Activated CD4-positive, alpha-beta memory T cell treated with anti-CD3 and anti-CD28 coated beads for 36 hours (primary cell): ENCODE measurements around the gene NFIA. TPM values are rescaled to one million over a fixed set of nuclear protein-coding genes. Genes with fewer than 3 reads are reported as not detected.
"Not testable (repeated sequence)": the region's sequence is repeated elsewhere in the genome, so short reads cannot be mapped to it uniquely, and the experiment has no call there.

Experiments used
- CTCF ChIA-PET: fragments of 350-600 bp; sonication (Branson Sonifier 250); formaldehyde crosslinking; loops from one replicate; lab custom pipeline; 2021; ENCODE audit warnings: antibody characterized with exemption, inconsistent platforms; lab: Charles Lee
- POLR2A ChIA-PET: fragments of 350-600 bp; sonication (Branson Sonifier 250); formaldehyde crosslinking; loops from one replicate; lab custom pipeline; 2021; ENCODE audit warnings: antibody characterized with exemption; lab: Charles Lee
- DNase-seq: peaks from one replicate; pipeline ENCODE4 v3.0.0-alpha.2; 2020
- H3K27ac Mint-ChIP-seq: one replicate; pipeline ENCODE4 v1.8.0; 2021; ENCODE audit warnings: mixed read lengths
- H3K27me3 Mint-ChIP-seq: one replicate; pipeline ENCODE4 v1.8.0; 2021; ENCODE audit warnings: mixed read lengths
- H3K36me3 Mint-ChIP-seq: one replicate; pipeline ENCODE4 v1.8.0; 2021; ENCODE audit warnings: mixed read lengths
- H3K4me1 Mint-ChIP-seq: one replicate; pipeline ENCODE4 v1.8.0; 2021; ENCODE audit warnings: low read depth, mixed read lengths
- H3K4me3 Mint-ChIP-seq: one replicate; pipeline ENCODE4 v1.8.0; 2021; ENCODE audit warnings: mild to moderate bottlenecking, mixed read lengths
- H3K9me3 Mint-ChIP-seq: one replicate; pipeline ENCODE4 v1.8.0; 2021; ENCODE audit warnings: mixed read lengths
- intact Hi-C: fragments of 100-400 bp; cut with micrococcal nuclease; formaldehyde crosslinking; loops from one replicate; pipeline ENCODE4 v1.15.1; 2023
- total RNA-seq, 2 experiments: library from RNA; stranded (reverse); gene quantifications; one replicate each; pipeline ENCODE4 v1.2.3, GENCODE V29; 2021

NFIA gene
- total RNA-seq, 2 experiments from 2014 or later: 5.3 to 7.1 TPM

GRCh38 chr1:61124696-61125095 lies 42.3 kb downstream of the NFIA start:
- Mint-ChIP-seq H3K27me3 (no peaks in the 10 kb centered on the region), H3K4me3 (no peak overlapping the region), H3K36me3 (no peaks in the 10 kb centered on the region), H3K27ac (no peak overlapping the region), H3K4me1 (peaks cover 3% of the 10 kb centered on the region), H3K9me3 (no peaks in the 10 kb centered on the region)
- no peak for DNase-seq
- intact Hi-C loops: no loop called here
- ChIA-PET POLR2A (no interaction called here), CTCF (interaction anchor here (0.8 to 1.5 kb wide), 3 partner anchors 75 to 81 kb away, joined by 3 to 6 read pairs (median 5); no protein-coding TSS in a partner anchor)

- no peaks in the 10 kb centered on the region for H3K27me3 Mint-ChIP-seq
- peaks cover 3% of the 10 kb centered on the region for H3K4me1 Mint-ChIP-seq
- no peak overlapping the region for H3K27ac Mint-ChIP-seq
- intact Hi-C loops: no loop called here
- H3K4me3 Mint-ChIP-seq: no peak overlapping the region
- H3K9me3 Mint-ChIP-seq: no peaks in the 10 kb centered on the region
- ChIA-PET POLR2A (no interaction called here), CTCF (interaction anchor here (0.9 kb wide), 1 partner anchor 75 kb away, joined by 3 read pairs; no protein-coding TSS in a partner anchor)
- no peaks in the 10 kb centered on the region for H3K36me3 Mint-ChIP-seq
- no peak for DNase-seq
These were observed 42.9 kb downstream of the NFIA start for GRCh38 chr1:61125263-61125662.

GRCh38 chr1:61125895-61126294 lies 43.5 kb downstream of the NFIA start:
- no peaks in the 10 kb centered on the region for H3K27me3 Mint-ChIP-seq
- CTCF ChIA-PET: no interaction called here
- H3K4me1 Mint-ChIP-seq: peaks cover 3% of the 10 kb centered on the region
- intact Hi-C loops: no loop called here
- H3K27ac Mint-ChIP-seq: no peak overlapping the region
- no peaks in the 10 kb centered on the region for H3K9me3 Mint-ChIP-seq
- no peak for DNase-seq
- H3K4me3 Mint-ChIP-seq: no peak overlapping the region
- no peaks in the 10 kb centered on the region for H3K36me3 Mint-ChIP-seq
- POLR2A ChIA-PET: no interaction called here

- intact Hi-C loops, H3K36me3 Mint-ChIP-seq, H3K27ac Mint-ChIP-seq, DNase-seq, H3K4me1 Mint-ChIP-seq, H3K27me3 Mint-ChIP-seq, H3K9me3 Mint-ChIP-seq, H3K4me3 Mint-ChIP-seq: not testable (repeated sequence)
- POLR2A ChIA-PET: interaction anchor here (0.6 to 1.2 kb wide), 2 partner anchors 36 to 45 kb away, joined by 3 to 4 read pairs; no protein-coding TSS in a partner anchor
- CTCF ChIA-PET: interaction anchor here (0.6 kb wide), 1 partner anchor 1526 kb away, joined by 3 read pairs; no protein-coding TSS in a partner anchor
These were observed 44.5 kb downstream of the NFIA start for GRCh38 chr1:61126843-61127242.

GRCh38 chr1:61130338-61131000 lies 48.1 kb downstream of the NFIA start:
- ChIA-PET POLR2A (no interaction called here), CTCF (interaction anchor here (0.6 kb wide), 1 partner anchor 18 kb away, joined by 4 read pairs; no protein-coding TSS in a partner anchor)
- no peak overlapping the region for H3K27ac Mint-ChIP-seq
- peaks cover 6% of the 10 kb centered on the region for H3K4me1 Mint-ChIP-seq
- H3K36me3 Mint-ChIP-seq: peaks cover 2% of the 10 kb centered on the region
- H3K9me3 Mint-ChIP-seq: no peaks in the 10 kb centered on the region
- no peaks in the 10 kb centered on the region for H3K27me3 Mint-ChIP-seq
- H3K4me3 Mint-ChIP-seq: no peak overlapping the region
- intact Hi-C loops: no loop called here
- no peak for DNase-seq

GRCh38 chr1:61131248-61131647 lies 48.9 kb downstream of the NFIA start:
- Mint-ChIP-seq H3K4me1 (peaks cover 6% of the 10 kb centered on the region), H3K4me3 (no peak overlapping the region), H3K9me3 (no peaks in the 10 kb centered on the region), H3K27ac (no peak overlapping the region), H3K27me3 (no peaks in the 10 kb centered on the region), H3K36me3 (peaks cover 2% of the 10 kb centered on the region)
- ChIA-PET POLR2A (no interaction called here), CTCF (no interaction called here)
- no peak for DNase-seq
- intact Hi-C loops: no loop called here

GRCh38 chr1:61131716-61132115 lies 49.4 kb downstream of the NFIA start:
- H3K27ac Mint-ChIP-seq: no peak overlapping the region
- H3K27me3 Mint-ChIP-seq: no peaks in the 10 kb centered on the region
- ChIA-PET CTCF (no interaction called here), POLR2A (no interaction called here)
- peaks cover 6% of the 10 kb centered on the region for H3K4me1 Mint-ChIP-seq
- intact Hi-C loops: no loop called here
- no peaks in the 10 kb centered on the region for H3K9me3 Mint-ChIP-seq
- no peak overlapping the region for H3K4me3 Mint-ChIP-seq
- H3K36me3 Mint-ChIP-seq: peaks cover 2% of the 10 kb centered on the region
- DNase-seq: no peak

- CTCF ChIA-PET: no interaction called here
- no peak overlapping the region for H3K4me3 Mint-ChIP-seq
- peaks cover 2% of the 10 kb centered on the region for H3K36me3 Mint-ChIP-seq
- intact Hi-C loops: no loop called here
- no peaks in the 10 kb centered on the region for H3K9me3 Mint-ChIP-seq
- POLR2A ChIA-PET: no interaction called here
- DNase-seq: no peak
- no peaks in the 10 kb centered on the region for H3K27me3 Mint-ChIP-seq
- peaks cover 6% of the 10 kb centered on the region for H3K4me1 Mint-ChIP-seq
- no peak overlapping the region for H3K27ac Mint-ChIP-seq
These were observed 49.8 kb downstream of the NFIA start for GRCh38 chr1:61132176-61132638.

GRCh38 chr1:61132645-61133334 lies 50.4 kb downstream of the NFIA start:
- Mint-ChIP-seq H3K4me3 (no peak overlapping the region), H3K27me3 (no peaks in the 10 kb centered on the region), H3K27ac (no peak overlapping the region), H3K36me3 (peaks cover 2% of the 10 kb centered on the region), H3K9me3 (no peaks in the 10 kb centered on the region), H3K4me1 (peaks cover 6% of the 10 kb centered on the region)
- intact Hi-C loops: no loop called here
- ChIA-PET POLR2A (no interaction called here), CTCF (no interaction called here)
- DNase-seq: no peak

GRCh38 chr1:61133335-61134019 lies 51.1 kb downstream of the NFIA start:
- Mint-ChIP-seq H3K4me1 (peaks cover 6% of the 10 kb centered on the region), H3K4me3 (no peak overlapping the region), H3K36me3 (peaks cover 2% of the 10 kb centered on the region), H3K27ac (no peak overlapping the region), H3K9me3 (no peaks in the 10 kb centered on the region), H3K27me3 (no peaks in the 10 kb centered on the region)
- intact Hi-C loops: no loop called here
- DNase-seq: no peak
- CTCF ChIA-PET: no interaction called here
- POLR2A ChIA-PET: no interaction called here

- DNase-seq: no peak
- Mint-ChIP-seq H3K27me3 (no peaks in the 10 kb centered on the region), H3K4me1 (peaks cover 6% of the 10 kb centered on the region), H3K27ac (no peak overlapping the region), H3K9me3 (no peaks in the 10 kb centered on the region), H3K36me3 (peaks cover 2% of the 10 kb centered on the region), H3K4me3 (no peak overlapping the region)
- intact Hi-C loops: no loop called here
- ChIA-PET CTCF (no interaction called here), POLR2A (no interaction called here)
These were observed 52.9 kb downstream of the NFIA start for GRCh38 chr1:61135291-61135690.

GRCh38 chr1:61138305-61138704 lies 55.9 kb downstream of the NFIA start:
- POLR2A ChIA-PET: no interaction called here

More at GRCh38 chr1:61138305-61138704, 55.9 kb downstream of the NFIA start:
- H3K27me3 Mint-ChIP-seq: no peaks in the 10 kb centered on the region
- intact Hi-C loops: no loop called here
- H3K27ac Mint-ChIP-seq: no peak overlapping the region
- CTCF ChIA-PET: no interaction called here
- H3K4me1 Mint-ChIP-seq: no peaks in the 10 kb centered on the region
- H3K9me3 Mint-ChIP-seq: no peaks in the 10 kb centered on the region
- no peak overlapping the region for H3K4me3 Mint-ChIP-seq
- H3K36me3 Mint-ChIP-seq: no peaks in the 10 kb centered on the region
- DNase-seq: no peak
